Activated naive CD4-positive, alpha-beta T cell (primary cell): Measurements from ENCODE around the gene CT45A10.
"Not testable (repeated sequence)": the region's sequence is repeated elsewhere in the genome, so short reads cannot be mapped to it uniquely, and the experiment has no call there.

Source experiments
- DNase-seq, 4 experiments: peaks; one replicate each; lab custom pipeline; 2025; lab: John Stamatoyannopoulos, UW

CT45A10 gene, protein sequence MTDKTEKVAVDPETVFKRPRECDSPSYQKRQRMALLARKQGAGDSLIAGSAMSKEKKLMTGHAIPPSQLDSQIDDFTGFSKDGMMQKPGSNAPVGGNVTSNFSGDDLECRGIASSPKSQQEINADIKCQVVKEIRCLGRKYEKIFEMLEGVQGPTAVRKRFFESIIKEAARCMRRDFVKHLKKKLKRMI

DNA sequence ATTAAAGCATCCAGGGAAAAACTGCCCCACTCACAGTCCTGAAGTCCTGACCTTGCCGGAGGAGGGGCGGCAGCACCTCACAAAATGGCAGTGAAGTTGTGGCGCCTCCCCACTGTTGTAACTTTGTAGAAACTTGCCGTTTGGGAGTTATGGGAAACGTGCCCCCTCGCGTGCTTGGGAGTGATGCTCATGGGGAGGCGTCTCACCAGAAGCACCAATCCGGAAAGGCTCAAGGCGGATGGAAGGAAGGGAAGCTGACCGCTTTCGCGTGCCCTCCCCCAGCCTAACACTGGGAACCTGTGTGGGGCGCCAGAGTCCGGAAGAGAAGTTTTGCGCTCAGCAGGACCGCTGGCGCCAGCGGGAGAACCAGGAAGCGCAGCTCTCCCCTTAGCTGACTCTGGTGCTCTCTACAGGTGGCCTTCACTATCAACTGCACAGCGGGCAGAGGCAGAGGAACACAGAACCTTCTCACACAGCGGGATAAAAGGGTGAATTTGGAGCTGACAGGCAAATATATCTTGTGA lies at the start of gene CT45A10, which contains the start of gene SAGE1:
TSS of gene CT45A10 (minus strand) at position 151 of the 524 bp plus-strand sequence. CDS start 8,100 bp downstream, outside the sequence.
TSS of gene SAGE1 (plus strand) at position 423 of the 524 bp plus-strand sequence. CDS start 2,527 bp downstream, outside the sequence.
- DNase-seq: no peak

DNA sequence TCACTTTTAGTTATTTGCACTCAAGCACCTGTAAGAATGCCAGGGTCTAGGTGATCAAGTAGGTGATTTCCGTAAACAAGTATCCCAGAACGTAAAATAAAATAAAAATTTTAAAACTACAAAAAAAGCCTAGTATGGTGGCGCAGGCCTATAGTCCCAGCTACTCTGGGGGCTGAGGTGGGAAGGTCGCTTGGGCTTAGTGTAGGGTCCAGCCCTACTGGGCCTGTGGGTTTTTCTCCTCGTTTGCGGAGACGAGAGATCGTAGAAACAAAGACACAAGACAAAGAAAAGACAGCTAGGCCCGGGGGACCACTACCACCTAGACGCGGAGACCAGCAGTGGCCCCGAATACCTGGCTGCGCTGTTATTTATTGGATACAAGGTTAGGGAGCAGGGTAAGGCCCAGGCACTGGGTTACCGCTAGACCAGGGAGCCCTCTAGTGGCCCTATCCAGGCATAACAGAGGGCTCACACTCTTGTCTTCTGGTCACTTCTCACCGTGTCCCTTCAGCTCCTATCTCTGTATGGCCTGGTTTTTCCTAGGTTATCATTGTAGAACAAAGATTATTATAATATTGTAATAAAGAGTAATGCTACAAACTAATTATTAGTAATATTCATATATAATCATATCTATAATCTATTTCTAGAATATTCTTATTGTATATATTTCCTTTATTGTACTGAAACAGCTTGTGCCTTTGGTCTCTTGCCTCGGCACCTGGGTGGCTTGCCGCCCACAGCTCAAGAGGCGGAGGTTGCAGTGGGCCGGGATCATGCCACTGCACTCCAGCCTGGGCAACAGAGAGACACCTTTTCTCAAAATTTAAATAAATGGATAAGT lies 38.6 kb upstream of the CT45A10 start:
- DNase-seq: peak in 2 of 4 experiments; percentile 1 to 21

DNA sequence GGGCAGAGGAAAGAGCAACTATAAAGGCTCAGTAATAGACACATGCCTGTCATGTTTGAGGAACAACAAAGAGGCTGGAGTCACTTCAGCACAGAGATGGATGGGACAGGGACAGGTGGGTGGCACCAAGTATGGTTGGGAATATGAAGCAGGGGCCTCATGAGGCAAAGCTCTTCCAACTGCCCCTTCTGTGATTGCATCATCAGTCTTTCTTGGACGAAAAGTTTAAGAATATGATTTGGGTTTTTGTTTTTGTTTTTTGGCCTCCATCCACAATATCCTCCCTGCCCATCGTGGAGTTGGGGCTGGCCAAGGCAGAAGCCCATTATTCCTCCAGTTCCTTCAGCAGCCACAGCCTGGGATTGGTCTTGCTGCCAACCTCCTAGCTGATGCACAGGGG lies 34.7 kb upstream of the CT45A10 start:
- no peak for DNase-seq

DNA sequence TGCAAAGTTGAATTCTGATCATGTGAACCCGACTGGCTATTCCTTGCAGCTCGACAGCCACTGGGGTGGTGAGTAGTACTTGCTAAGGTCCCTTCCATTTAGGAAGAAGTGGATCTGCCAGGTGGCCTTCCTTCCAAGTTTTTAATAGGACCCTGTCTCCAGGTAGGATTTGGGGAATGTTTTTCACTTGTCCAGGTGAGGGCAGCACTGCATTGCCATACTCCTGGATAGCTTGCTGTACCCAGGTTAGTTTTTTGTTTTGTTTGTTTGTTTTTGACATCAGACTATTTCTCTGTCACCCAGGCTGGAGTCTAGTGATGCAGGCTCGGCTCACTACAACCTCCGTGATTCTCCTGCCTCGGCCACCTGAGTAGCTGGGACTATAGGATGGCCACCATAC lies 30.1 kb upstream of the CT45A10 start:
- no peak for DNase-seq

DNA sequence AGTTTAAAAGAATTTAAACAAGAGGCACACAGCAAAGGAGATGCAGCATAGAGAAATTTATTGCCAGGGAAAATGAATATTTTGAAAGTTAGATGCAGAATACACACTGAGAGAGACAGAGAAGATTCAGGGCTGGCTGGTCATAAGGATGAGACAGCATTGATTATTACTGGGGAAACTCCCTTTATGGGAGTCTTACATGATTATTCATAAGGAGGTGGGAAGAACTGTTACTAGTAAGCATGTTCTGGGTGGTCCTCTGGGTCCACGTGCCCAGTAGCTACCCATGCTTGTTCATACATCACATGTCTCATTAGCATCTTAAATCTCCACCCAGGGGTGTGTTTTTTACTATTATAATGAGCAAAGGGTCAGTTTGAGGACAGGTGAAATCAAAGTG lies 27.3 kb upstream of the CT45A10 start:
- DNase-seq: not testable (repeated sequence)

DNA sequence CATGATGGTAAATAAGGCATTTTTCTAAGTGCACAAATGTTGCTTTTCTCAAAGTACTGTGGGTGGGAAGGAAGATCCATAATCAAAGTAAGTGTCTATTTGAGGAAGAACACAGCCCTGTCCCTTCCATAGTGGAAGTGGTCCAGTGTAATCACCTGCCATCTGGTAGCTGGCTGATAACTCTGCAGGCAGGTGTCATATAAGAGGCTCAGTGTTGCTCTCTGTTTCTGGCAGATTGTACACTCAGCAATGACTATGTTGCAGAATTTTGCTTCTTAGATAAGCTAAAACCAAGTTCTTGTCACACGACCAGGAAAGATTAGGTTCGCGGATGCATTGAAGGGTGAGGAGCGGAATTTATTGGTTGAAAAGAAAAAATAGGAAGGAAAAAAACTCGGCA lies 21.2 kb upstream of the CT45A10 start:
- DNase-seq: no peak

DNA sequence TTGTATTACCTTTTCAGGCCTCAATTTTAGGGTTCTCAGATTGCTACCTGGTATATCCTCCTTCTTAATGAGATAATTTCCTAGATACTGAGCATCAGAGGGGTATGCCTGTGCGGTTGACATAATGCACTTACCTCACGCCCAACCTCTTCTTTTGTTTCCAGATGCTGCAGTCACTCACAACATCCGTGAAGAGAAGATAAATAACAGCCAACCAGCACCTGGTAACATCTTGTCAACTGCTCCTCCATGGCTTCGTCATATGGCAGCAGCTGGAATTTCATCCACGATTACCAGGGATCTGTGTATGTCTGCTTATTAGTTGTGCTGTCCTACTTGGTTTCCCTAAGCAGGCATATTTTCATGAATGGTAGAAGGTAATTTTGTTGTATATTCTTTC lies 17.0 kb upstream of the CT45A10 start:
- no peak for DNase-seq

DNA sequence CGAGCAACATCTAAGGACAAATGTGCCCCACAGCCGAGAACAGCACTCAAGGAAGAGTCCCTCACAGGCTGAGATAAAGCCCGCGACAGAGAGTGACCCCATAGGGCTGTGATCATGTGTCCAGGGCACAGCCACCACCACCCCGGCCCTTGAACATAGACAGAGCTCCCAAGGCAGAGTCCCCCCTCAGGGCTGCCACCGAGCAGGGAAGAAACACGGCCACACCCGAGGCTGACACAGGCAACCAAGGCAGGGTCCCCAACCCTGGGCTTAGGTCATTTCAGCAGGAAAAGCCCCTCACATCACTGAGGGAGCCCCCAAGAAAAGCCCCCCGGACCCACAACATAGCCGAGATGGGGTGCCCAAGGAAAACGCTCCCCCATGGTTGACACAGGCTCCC lies 463 bp downstream of the CT45A10 start:
- DNase-seq: no peak

DNA sequence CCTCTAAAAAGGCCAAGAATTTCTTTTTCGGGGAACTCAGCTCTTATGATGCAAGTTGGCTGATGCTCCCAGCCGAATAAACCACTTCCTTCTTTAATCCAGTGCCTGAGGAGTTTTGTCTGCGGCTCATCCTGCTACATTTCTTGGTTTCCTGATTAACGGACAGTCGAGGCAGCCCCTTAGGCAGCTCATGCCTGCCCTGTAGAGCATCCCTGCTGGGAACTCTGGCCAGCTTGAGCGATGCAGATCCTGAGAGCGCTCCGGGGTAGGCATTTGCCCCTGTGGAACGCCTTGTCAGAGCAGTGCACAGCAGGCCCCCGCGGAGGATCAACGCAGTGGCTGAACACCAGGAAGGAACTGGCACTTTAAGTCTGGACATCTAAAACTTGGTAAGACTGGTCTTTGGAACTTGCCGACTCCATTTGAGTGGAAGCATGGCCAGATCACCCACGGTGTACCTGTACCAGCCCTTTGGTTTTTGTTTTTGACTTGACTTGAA lies 3.1 kb downstream of the CT45A10 start:
- no peak for DNase-seq

DNA sequence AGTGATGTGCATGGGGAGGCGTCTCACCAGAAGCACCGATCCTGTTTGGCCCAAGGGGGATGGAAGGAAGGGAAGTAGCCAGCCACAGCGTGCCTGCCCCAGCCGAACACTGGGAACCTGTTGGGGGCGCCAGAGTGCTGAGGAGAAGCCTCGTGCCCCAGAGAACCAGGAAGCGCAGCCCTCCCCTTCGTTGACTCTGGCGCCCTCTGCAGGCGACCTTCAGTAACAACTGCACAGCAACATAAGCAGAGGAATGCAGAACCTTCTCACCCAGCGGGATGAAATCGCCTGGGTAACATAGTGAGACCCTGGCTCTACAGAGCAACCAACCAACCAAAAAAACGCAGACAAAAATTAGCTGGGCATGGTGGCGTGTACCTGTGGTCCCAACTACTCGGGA lies 4.3 kb downstream of the CT45A10 start:
- peak in 1 of 4 experiments; percentile 3 for DNase-seq

DNA sequence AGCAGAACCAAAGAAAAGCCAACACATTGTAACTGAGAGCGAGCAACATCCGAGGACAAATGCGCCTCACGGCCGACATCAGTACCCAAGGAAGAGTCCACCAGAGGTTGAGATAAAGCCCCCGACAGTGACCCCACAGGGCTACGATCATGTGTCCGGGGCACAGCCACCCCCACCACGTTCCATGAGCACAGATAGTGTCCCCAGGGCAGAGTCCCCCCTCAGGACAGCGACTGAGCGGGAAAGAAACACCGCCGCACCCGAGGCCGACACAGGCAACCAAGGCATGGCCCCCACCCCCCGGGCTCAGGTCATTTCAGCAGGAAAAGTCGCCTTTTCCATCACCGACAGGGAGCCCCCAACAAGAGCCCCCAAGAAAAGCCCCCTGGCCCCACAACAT lies 5.0 kb downstream of the CT45A10 start:
- DNase-seq: not testable (repeated sequence)

DNA sequence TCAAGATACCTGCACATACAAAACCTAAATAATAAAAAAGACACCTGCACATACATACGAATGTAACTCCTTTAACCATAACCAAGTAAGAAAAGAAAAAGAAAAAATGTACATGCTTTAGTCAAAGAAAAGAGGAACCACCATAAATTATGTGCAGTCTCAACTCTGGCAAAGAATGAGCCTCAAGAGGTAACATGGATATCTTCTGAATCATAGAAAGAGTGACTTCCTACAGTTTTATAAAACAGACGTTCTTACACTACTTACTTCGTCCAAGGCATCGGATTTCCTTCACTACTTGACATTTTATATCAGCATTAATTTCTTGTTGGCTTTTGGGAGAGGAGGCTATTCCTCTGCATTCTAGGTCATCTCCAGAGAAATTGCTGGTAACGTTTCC lies 10.5 kb downstream of the CT45A10 start:
- not testable (repeated sequence) for DNase-seq

DNA sequence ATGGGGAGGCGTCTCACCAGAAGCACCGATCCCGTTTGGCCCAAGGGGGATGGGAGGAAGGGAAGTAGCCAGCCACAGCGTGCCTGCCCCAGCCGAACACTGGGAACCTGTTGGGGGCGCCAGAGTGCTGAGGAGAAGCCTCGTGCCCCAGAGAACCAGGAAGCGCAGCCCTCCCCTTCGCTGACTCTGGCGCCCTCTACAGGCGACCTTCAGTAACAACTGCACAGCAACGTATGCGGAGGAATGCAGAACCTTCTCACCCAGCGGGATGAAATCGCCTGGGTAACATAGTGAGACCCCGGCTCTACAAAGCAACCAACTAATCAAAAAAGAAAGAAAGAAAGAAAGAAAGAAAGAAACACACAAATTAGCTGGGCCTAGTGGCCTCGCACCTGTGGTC lies 21.5 kb downstream of the CT45A10 start, which contains the start of gene CT45A9:
TSS of gene CT45A9 (minus strand) at position 101 of the 400 bp plus-strand sequence. CDS start 3,751 bp downstream, outside the sequence.
- DNase-seq: not testable (repeated sequence)

DNA sequence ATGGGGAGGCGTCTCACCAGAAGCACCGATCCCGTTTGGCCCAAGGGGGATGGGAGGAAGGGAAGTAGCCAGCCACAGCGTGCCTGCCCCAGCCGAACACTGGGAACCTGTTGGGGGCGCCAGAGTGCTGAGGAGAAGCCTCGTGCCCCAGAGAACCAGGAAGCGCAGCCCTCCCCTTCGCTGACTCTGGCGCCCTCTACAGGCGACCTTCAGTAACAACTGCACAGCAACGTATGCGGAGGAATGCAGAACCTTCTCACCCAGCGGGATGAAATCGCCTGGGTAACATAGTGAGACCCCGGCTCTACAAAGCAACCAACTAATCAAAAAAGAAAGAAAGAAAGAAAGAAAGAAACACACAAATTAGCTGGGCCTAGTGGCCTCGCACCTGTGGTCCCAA lies 38.8 kb downstream of the CT45A10 start, which contains the start of gene CT45A8:
TSS of gene CT45A8 (minus strand) at position 101 of the 400 bp plus-strand sequence. CDS start 3,755 bp downstream, outside the sequence.
- DNase-seq: not testable (repeated sequence)

DNA sequence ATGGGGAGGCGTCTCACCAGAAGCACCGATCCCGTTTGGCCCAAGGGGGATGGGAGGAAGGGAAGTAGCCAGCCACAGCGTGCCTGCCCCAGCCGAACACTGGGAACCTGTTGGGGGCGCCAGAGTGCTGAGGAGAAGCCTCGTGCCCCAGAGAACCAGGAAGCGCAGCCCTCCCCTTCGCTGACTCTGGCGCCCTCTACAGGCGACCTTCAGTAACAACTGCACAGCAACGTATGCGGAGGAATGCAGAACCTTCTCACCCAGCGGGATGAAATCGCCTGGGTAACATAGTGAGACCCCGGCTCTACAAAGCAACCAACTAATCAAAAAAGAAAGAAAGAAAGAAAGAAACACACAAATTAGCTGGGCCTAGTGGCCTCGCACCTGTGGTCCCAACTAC lies 56.1 kb downstream of the CT45A10 start, which contains the start of gene CT45A7:
TSS of gene CT45A7 (minus strand) at position 101 of the 400 bp plus-strand sequence. CDS start 3,747 bp downstream, outside the sequence.
- not testable (repeated sequence) for DNase-seq
